Measurements from ENCODE around the gene IL4R.

Gene IL4R

GRCh38 chr16:27406511-27407128, 92.8 kb downstream of the IL4R start:
- Histone ChIP-seq H3K4me1 (ENCODE audit: low read length) (peaks cover 11% of the 10 kb centered on the region), H3K36me3 (replicated peaks; ENCODE audit: insufficient read depth, low read length) (no peaks in the 10 kb centered on the region), H3K9ac (ENCODE audit: low read length) (no peak overlapping the region), H3K9me3 (replicated peaks; ENCODE audit: insufficient read depth, low read length) (no peaks in the 10 kb centered on the region), H3K4me3 (ENCODE audit: low read length) (no peak overlapping the region), H3K27me3 (replicated peaks; ENCODE audit: insufficient read depth, low read length) (no peaks in the 10 kb centered on the region), H3K4me2 (ENCODE audit: low read depth, low read length) (no peak overlapping the region), H3K9me2 (replicated peaks; ENCODE audit: insufficient read depth, low read length) (no peaks in the 10 kb centered on the region), H4K20me1 (ENCODE audit: insufficient read depth, low read length) (no peaks in the 10 kb centered on the region), H3K79me2 (ENCODE audit: low read length) (peaks cover 27% of the 10 kb centered on the region), H3F3A (ENCODE audit: insufficient read depth, low read length) (peaks cover 6% of the 10 kb centered on the region; the same call in 1 of the 2 replicates), H3K27ac (ENCODE audit: low read length) (no peak overlapping the region), H2AFZ (ENCODE audit: low read length) (no peak overlapping the region)
- DNase-seq = no peak
- TF ChIP-seq EZH2 (optimal IDR thresholded peaks at IDR 0.05; ENCODE audit: low read depth, low read length) (no peak), EZH2phosphoT487 (IDR thresholded peaks at IDR 0.05; ENCODE audit: low read length) (no peak), CTCF (IDR thresholded peaks at IDR 0.05; ENCODE audit: low read length) (no peak)

- Histone ChIP-seq H3K27ac (ENCODE audit: low read length) (no peak overlapping the region), H3K79me2 (ENCODE audit: low read length) (peaks cover 32% of the 10 kb centered on the region), H3K9me3 (replicated peaks; ENCODE audit: insufficient read depth, low read length) (no peaks in the 10 kb centered on the region), H3K4me2 (ENCODE audit: low read depth, low read length) (no peak overlapping the region), H3F3A (ENCODE audit: insufficient read depth, low read length) (peaks cover 5% of the 10 kb centered on the region; the same call in 1 of the 2 replicates), H4K20me1 (ENCODE audit: insufficient read depth, low read length) (no peaks in the 10 kb centered on the region), H3K9ac (ENCODE audit: low read length) (no peak overlapping the region), H3K9me2 (replicated peaks; ENCODE audit: insufficient read depth, low read length) (no peaks in the 10 kb centered on the region), H3K36me3 (replicated peaks; ENCODE audit: insufficient read depth, low read length) (no peaks in the 10 kb centered on the region), H2AFZ (ENCODE audit: low read length) (no peak overlapping the region), H3K27me3 (replicated peaks; ENCODE audit: insufficient read depth, low read length) (no peaks in the 10 kb centered on the region), H3K4me3 (ENCODE audit: low read length) (no peak overlapping the region), H3K4me1 (ENCODE audit: low read length) (peaks cover 7% of the 10 kb centered on the region; the same call in 1 of the 2 replicates)
- TF ChIP-seq CTCF (IDR thresholded peaks at IDR 0.05; ENCODE audit: low read length) (no peak), EZH2 (optimal IDR thresholded peaks at IDR 0.05; ENCODE audit: low read depth, low read length) (no peak), EZH2phosphoT487 (IDR thresholded peaks at IDR 0.05; ENCODE audit: low read length) (no peak)
- DNase-seq = no peak
Observed at GRCh38 chr16:27407133-27407532, 93.4 kb downstream of the IL4R start.

DNA sequence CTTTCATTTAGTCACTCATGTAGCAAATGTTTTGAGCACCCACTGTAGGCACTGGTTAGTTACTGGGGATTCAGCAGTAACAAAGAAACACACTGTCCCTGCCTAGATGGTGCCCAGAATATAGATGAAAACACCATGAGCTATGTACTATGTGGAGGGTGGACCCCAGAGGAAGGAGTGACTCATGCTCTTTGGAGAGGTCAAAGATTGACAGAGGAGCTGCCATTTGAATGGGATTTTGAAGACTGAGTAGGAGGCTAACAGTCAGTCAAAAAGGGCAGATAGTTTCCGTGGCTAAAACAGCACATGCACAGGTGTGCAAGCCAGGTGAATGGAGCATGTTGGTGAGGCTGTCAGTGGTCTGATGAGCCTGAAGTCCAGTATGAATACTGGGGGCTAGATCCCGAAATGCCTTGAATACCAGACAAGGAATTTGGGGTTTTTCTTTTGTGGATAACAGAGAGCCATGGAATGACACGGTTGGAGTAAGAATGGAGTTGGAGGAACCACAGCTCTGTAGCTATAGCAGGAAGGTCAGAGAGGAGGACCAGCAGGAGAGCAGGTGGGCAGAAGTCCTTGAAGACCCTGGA, 94.3 kb downstream of the IL4R start:
- Histone ChIP-seq H3K9me3 (replicated peaks; ENCODE audit: insufficient read depth, low read length) (no peaks in the 10 kb centered on the region), H3K4me1 (ENCODE audit: low read length) (no peaks in the 10 kb centered on the region), H2AFZ (ENCODE audit: low read length) (no peak overlapping the region), H3K27ac (ENCODE audit: low read length) (no peak overlapping the region), H3K9ac (ENCODE audit: low read length) (no peak overlapping the region), H3K4me3 (ENCODE audit: low read length) (no peak overlapping the region), H3K4me2 (ENCODE audit: low read depth, low read length) (no peak overlapping the region), H3K36me3 (replicated peaks; ENCODE audit: insufficient read depth, low read length) (no peaks in the 10 kb centered on the region), H3K9me2 (replicated peaks; ENCODE audit: insufficient read depth, low read length) (no peaks in the 10 kb centered on the region), H3K27me3 (replicated peaks; ENCODE audit: insufficient read depth, low read length) (no peaks in the 10 kb centered on the region), H4K20me1 (ENCODE audit: insufficient read depth, low read length) (no peaks in the 10 kb centered on the region), H3F3A (ENCODE audit: insufficient read depth, low read length) (no peaks in the 10 kb centered on the region), H3K79me2 (ENCODE audit: low read length) (peaks cover 23% of the 10 kb centered on the region)
- TF ChIP-seq CTCF (IDR thresholded peaks at IDR 0.05; ENCODE audit: low read length) = no peak
- no peak for TF ChIP-seq EZH2phosphoT487 (IDR thresholded peaks at IDR 0.05; ENCODE audit: low read length)
- TF ChIP-seq EZH2 (optimal IDR thresholded peaks at IDR 0.05; ENCODE audit: low read depth, low read length) = no peak
- DNase-seq = no peak
